NCI-H2081 (cell line): Measurements from ENCODE around the gene ARAP1.
"Not testable (repeated sequence)": the region's sequence is repeated elsewhere in the genome, so short reads cannot be mapped to it uniquely, and the experiment has no call there.

Experiments
- DNase-seq, 2 experiments: peaks; one replicate each; lab custom pipeline; 2025; lab: John Stamatoyannopoulos, UW

Gene ARAP1

DNA sequence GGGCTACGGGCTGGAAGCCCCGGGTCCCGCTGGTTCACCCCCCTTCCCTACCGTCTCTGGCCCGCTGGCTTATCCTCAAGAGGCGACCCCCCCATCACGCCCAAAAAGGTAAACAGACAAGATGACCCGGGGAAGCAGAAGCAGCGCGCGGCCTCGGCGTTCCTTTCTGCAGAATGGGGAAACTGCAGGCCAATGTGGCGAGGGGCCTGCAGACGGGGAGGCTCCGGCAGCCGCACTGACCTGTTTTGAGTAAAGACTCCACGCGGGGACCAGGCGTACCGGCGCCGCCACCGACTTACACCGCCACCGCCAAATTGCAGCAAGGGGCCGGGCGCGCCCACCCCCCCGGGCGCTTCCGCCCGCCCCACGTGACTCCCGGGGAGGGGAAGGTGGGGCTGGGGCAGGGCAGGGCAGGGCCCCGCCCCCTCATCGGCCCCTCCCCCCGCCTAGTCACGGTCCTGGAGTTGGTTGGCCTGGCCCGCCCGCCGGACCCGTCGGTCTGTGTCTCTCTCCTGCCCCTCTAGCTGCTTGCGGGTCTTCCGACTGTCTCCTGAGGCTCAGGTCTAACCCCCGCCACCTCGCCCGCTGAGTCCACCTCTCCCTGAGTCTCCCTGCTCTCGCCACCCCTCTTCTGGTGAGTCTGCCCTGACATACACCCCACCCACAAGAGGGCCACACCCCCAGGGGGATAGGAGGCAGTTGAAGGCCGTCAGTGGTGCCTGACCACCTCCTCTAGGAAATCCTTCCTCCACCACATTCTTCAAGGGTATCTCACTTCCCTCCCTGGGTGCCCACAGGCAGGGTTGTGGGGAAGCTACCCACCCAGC is at the start of gene ARAP1:
Gene ARAP1 (minus strand): TSS at position 321 of the 827 bp plus-strand sequence. CDS start 25,280 bp downstream, outside the sequence.
- peak; percentile 71 for DNase-seq

DNA sequence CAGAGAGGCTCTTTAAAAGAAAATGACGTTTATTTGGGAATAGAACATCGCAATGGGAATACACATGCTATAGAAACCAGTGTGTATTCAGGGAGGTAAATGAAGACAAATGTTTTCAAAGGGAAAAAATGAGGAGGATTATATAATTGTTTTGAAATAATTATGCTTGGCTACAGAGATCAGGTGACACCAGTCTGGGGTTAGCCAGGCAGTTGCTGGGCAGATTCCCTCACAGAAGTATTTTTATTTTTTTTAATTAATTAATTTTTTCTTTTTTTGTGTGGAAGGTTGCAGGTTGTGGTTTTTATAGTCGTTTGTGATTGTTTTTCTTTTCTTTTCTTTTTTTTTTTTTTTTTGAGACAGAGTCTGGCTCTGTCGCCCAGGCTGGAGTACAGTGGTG is 47.2 kb upstream of the ARAP1 start:
- DNase-seq: no peak

DNA sequence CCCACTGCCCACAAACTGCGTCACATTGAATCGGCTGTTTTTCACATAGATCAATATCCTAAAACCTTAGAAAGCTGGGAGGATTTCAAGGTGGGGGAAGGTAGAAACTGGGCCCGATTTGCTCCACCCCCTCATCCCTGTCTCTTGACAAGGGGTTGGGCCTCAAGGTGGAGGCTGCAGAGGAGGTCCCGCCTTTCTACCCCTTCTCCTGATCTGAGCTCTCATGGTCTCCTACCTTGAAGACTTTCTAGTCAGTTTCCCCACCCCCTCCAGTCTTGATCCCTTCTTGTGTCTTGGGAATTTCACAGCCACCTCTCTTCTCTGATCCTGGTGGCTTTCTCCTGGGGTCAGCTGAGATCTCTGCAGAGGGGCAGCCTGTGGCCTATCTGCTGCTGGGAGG is 46.2 kb upstream of the ARAP1 start:
- no peak for DNase-seq

DNA sequence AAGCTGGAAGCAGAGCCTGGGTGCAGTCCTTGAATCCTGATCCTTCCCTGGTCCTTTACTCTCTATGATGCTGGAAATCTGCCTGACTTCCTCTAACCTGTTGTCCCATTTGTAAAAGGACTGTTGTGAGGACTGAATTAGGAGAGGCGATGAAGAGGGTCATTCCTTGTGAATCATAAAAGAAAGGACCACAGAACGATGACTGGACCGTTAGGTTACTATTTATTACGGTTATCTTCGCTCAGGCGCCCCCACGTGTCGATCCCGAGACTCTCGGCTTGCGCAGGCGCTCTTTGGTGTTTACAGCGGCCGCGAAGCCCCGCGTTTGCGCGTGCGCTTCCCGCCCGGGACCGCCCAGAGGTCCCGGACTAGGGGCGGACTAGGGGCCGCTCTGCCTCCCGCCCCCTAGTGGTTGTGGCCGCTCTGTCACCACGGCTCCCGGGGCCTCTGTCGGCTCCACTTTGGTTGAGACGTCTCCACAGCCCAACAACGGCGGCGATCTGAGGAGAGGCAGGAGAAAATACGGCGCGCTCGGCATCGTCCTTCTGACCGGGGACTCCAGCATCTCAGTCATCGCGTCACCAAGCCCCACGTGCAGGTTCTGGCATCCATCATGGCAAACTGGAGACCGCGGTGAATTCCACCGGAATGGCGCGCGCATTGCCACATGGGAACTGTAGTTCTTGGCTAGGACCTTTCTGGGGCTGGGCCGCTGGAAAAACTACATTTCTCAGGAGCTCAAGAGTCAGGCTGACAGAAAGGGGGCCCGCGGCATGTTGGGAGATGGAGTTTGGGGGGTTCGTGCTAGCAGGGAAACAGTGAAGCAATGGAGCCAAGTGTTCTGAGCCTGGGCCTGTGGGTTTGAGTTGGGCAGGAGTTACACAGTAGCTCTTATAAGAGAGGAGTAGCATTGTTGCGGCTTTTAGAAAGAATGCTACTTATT is 41.5 kb upstream of the ARAP1 start, which contains the start of gene STARD10:
Gene STARD10 (minus strand): TSS at position 623 of the 943 bp plus-strand sequence. CDS start 12,866 bp downstream, outside the sequence.
- peak; percentile 92 for DNase-seq

DNA sequence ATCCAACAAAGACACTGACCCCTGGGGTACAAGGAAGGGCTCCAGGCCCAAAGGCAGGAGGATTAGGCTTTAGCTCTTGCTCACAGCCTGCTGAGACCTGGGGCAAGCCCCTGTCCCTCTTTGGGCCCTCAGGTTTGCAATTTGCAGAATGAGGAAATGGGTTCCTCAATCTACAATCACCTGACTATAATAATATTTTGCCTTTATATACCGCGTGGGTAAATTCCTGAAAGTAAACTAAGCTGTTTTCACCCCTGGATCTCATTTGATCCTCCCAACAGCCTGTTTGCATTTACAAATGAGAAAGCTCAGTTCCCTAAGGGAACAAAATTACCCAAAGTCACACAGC is 40.8 kb upstream of the ARAP1 start:
- no peak for DNase-seq

DNA sequence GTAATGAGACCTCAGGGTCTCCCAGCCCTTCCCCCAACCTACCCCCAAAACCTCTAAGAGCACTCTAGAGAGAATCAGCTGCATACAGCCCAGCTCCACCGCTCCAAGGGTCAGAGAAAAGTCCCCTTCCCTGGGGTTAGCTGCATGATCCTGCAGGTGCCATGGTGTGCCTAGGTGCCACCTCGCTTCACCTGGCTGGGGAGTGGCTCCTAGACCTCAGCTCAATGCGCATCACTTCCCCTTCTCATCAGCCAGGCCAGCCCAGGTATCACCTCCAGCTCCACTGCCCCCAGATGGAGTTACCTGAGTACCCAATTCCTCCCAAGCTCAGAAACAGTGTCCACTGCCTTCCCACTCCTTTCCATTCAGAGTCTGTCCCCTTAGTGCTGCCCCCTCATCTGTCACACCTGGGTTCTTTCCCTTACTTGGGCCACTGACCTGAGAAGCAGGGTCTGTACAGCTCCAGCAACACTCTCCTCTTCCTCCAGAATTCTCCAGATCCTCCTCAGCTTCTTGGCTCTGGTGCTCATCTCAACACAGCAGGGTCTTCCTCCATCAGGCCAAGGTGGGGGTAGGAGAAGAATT is 40.3 kb upstream of the ARAP1 start:
- DNase-seq: no peak

DNA sequence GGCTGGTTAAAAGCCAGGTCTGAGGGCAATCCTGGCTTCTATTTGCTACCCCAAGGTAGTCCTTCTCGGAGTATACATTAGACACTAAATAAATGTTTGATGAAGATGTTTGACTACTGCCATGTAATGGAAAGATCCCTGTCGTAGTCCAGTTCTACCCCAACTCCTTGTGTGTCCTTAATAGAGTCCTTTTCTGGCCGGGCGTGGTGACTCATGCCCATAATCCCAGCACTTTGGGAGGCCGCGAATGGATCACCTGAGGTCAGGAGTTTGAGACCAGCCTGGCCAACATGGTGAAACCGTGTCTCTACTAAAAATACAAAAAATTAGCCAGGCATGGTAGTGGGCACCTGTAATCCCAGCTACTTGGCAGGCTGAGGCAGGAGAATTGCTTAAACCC is 39.0 kb upstream of the ARAP1 start:
- DNase-seq: not testable (repeated sequence)

DNA sequence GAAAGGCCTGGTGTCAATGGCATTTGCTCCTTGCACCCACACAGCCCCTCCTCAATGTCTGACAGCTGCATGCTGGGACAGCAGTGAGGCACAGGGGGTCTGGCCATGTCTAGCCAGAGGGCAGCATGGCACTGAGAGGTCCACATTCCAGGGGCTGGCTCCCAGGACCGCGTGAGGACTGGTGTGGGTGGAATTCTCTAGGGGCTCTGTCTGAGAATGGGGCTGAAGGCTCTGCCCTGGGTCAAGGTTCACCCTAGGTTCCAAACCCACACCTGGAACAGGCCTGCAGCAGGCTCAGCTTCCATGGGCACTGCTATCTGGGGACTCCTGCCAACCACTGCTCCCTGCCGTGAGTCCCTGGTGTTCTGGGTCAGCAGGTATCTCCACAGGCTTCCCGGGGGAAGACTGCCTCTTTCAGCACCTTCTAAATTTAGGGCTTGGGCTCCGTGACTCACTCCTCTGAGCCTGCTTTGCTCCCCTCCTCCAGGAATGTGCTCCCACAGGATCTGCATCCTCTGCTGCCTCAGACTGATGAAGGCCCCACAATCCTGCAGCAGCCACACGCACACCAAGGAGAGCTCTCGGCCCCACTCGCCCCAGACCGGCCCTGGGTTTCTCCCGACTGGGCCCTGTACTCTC is 37.4 kb upstream of the ARAP1 start:
- DNase-seq: no peak

DNA sequence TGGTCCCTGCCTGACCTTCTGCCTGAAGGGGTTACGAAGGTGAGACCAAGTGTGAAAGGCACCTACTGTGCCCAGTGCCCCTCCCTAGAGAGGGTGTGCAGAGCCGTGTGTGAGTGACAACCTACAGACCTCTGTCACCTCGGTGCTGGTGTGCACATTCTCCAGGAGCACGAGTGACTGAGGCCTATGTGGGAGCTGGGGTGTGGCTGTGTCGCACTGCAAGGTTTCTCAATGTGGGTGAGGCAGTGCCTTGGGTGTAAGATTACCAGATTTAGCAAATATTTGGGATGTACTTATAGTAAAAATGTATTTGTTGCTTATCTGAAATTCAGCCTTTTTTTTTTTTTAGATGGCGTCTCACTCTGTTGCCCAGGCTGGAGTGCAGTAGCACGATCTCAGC is 36.0 kb upstream of the ARAP1 start:
- no peak for DNase-seq

DNA sequence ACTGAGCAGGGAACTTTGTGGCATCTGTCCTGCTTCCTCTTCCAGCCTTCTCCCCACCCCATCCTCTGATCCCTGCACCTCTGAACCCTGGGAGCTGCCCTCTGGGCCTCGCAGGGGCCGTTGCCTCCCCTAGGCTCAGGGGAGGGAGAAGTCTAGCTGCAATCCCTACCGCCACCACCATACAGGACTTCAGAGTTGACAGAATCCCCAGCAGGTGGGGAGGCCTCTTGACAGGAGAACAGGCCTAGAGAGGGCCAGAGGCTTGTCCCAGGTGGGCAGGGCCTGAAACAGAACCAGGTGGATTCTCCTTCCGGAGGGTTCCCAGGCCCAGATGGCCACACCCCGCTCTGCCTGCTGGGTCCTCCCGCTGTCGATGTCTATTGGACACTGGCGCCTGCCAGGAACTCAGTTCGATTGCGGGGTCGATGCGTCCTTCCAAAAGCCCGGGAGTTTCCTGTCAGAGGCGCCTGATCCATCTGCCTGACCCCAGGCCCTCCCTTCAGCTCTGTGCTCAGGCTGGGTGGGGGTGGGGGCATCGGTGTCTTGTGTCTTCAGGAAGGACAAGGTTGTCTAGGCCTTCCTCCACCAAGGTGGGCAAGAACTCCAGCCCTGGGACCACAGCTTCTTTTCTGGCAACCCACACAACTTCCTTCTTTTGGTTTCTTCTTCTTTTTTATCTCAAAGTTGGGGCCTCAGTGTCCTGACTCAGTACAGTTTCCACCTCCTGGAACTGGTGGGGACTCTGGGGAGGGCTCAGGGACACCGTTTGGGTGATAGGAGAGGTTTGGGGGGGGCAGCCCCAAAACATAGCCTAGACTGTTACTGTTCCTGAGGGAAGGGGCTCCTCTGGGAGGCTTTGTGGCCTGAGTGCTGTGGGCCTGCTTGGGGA is 35.3 kb upstream of the ARAP1 start:
- no peak for DNase-seq

DNA sequence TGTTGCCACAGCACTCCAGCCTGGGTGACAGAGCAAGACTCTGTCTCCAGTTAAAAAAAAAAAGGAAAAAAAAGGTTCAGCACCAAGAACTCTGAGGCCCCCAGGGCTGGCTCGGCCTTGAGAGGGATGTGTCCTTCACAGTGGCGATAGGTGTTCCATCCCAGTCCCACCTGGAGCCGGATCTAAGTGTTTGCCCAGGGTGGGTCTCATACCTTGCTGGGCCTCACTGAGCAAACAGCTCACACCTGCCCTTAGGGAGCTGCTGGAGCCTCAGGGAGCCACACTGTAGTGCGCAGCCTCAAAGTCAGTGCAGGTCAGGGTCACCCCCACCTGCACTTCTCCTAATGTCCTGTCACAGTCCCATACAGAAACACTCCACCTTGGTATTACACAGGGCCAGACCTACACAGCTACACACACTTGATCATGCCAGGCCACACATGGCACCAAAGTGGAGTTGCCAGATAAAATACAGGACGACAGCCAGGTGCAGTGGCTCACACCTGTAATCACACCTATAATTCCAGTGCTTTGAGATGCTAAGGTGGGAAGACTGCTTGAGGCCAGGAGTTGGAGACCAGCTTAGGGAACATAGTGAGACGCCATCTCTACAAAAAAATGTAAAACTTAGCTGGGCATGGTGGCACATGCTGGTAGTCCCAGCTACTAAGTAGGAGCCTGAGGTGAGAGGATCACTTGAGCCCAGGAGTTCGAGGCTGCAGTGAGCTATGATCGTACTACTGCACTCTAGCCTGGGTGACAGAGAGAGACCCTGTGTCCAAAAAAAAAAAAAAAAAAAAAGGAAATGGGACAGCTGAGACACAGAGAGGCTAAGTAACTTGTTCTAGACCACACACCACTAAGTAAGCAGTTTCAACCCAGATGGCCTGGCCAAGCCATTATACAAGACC is 34.4 kb upstream of the ARAP1 start:
- DNase-seq: peak; percentile 66 to 87

DNA sequence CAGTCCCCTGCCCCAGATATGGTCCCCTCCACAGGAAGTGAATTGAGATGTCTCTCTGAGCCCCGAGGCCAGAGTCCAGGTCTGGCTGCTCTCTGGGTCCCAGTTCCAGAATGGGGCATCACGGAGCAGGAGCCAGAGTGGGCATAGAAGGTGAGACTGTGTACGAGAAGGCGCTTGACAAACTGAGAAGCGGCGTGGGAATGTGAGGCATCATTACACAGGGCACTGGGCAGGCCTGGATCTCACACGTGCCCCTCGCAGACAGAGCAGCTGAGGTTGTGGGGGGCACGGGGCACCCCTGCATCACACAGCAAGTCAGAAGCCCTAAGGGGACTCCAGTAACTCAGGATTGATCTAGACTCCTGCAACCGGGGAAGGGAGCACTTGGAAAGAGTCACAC is 32.5 kb upstream of the ARAP1 start:
- no peak for DNase-seq

DNA sequence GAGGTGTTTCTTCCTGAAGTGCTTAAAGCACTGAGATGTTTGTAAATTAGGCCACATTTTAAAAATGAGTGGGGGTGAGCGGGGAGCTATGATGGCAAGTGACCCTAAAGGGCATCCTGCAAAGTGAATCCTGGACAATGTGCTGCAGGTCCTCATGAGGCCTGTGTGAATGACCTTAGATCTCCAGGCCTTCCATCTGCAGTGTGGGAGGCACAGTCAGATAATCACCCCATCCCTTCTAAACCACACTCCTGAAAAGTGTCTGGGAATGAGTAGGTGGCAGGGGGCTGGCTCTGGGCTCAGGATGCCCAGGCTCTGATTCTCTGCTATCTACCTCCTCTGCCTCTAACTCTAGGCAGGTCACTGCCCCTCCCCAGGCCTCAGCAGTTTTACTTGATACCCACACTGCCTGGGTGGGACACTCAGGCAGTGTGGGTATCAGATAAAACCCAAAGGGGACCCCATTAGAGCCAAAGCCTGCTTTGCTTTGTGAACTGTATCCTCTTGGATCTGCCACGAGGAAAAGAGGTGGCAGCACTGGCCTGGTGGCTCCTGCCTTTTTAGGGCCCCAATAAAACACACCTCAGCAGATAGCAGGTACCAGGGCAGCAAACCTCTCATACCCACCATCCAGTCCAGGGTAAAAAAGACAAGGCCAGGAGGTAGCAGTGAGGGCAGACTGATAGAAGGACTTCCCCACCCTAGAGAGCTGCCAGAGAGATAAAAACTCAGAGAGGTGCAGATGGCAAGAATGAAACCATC is 31.1 kb upstream of the ARAP1 start:
- no peak for DNase-seq

DNA sequence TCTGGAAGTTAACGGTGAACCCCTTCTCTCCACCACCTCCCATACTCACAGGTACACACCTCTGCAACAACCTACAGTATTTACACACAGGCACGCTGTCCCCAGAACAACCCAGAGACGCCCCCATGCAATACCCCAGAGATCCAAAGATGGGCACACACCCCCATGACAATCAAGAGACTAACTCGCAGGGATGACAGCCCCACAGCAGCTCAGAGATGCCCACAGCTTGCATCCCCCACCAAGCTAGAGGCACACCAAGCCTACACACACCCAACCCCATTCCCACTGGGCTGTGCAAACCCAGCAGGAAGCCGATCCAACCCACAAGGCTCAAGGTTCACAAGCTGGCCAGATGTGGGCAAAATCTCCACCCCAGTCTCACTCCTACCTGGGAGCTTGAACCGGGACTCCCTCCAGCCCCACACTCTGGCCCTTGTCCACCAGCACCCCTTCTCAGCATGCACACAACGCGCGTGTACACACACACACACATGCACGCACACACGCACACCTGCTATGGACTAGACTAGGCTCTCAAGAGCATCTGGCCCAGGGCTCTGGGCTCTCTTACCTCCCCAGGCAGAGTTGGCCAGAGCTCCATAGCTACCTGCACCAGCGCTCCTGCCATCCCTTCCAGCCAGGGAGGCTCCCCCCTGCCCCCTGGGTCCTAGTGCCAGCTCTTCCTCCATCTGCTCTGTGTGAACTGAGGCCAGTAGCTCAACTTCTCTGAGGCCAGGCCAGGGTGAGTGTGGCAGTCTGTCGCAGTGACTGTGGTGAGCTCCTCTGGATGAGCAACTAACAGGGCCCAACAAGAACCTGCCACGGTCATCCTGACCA is 30.1 kb upstream of the ARAP1 start:
- peak; percentile 19 to 58 for DNase-seq

DNA sequence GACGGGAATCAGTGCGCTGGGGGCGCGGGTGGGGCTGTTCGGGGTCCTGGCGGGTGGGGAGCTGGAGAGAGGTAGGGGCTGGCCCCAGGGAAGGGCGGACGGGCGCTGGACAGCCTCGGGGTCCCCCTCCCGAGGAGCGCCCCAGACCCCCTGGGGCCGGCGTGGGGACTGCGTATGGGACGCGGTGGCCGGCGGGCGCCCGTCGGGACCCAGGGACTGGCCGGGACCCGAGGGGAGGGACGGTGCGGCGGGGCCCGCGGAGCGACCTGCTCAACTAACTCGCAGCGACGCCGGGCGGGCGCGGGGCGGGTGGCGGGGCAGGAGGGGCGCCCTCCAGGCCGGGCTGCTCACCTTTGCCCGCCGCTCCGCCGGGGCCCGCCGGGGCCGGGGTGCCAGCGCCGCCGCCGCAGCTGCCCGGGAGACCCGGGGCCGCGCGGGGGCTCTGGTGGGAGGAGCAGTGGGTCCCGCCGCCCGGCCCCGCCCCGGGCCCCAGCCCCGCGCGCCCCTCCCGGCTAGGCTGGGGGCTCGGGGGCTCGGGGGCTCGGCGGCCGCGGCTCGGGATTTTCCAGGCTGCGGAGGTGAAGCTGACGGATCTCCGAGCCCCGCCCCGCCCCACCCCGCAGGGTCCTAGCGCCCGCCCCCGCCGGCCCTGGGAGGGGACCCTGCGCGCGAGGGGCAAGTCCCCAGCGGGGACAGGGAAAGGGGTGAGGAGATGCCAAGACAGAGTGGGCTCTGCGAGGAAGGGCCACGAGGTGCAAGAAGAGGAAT is 29.3 kb upstream of the ARAP1 start:
- peak in 1 of 2 experiments; percentile 5 for DNase-seq

DNA sequence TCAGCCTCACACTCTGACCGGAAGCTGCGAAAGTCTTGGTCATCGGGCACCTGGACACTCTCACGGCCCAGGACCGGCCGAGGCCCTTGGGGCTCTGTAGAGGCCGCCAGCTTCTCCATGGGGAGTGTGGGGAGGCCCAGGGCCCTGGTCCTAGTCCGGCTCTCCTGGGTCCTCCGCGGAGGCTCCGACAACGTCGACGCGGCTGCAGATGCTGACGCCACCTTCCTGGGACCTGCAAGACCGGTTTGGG is 28.8 kb upstream of the ARAP1 start:
- DNase-seq: no peak

DNA sequence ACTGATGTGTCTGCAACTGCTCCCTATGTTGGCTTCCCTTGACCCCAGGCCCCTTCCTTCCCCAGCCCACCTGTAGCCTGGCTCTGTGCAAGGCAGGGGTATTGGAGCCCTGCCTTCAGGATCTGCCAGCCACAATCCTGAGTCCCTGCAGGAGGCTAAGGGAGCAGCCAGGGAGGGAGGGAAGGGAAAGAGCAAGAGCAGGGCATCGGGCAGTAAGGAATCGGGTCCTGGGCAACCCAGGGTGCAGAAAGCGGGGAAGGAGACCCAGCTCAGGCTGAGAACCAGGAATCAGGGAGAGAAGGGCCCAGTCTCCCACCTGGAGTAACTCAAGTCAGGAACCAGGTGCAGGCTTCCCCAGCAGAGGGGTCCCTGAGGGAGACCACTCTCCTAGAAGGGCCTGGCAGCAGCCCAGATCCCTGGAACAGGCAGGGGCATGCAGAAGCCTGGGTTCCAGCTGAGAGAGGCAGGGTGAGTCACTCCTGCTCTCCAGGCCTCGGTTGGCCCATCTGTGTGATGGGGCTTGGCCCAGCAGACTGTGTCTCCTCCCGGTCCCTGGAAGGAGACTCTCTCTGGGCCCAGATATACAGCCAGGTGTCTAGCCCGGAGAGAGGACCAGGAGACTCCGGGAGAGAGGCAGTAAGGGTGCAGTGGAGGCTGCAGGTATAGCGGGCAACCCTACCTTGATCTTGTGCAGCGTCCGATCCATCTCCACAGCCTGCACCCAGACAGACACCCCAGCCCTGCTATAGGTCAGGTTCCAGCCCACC is 28.3 kb upstream of the ARAP1 start:
- DNase-seq: no peak
